PFSK-1 (cell line): Measurements from ENCODE around the gene BIRC5.
A peak's percentile ranks its signal among the peaks of the same experiment; 100 is the strongest.

ENCODE experiments used
- FOXP2 ChIP-seq: optimal IDR thresholded peaks from 2 replicates; pipeline ENCODE3; 2011; ENCODE audit warnings: borderline replicate concordance, control low read depth, inconsistent platforms; ENCODE audit not compliant: insufficient read depth; ENCODE audit errors: extremely low read length, extremely low read depth
- POLR2AphosphoS5 ChIP-seq: IDR thresholded peaks from 2 replicates; pipeline ENCODE4 v1.6.1; 2012; ENCODE audit warnings: low read depth, mild to moderate bottlenecking, control low read depth, low read length, moderate library complexity
- REST ChIP-seq, 2 experiments: IDR thresholded peaks; 2 replicates each; pipeline versions ENCODE4 v1.6.1 to v1.8.0; 2011 to 2012; ENCODE audit warnings: low read depth in 2 of 2, low read length in 2 of 2, control low read depth in 1 of 2, inconsistent platforms in 1 of 2, mild to moderate bottlenecking in 1 of 2, moderate library complexity in 1 of 2; ENCODE audit not compliant: insufficient read depth in 1 of 2
- SIN3A ChIP-seq: IDR thresholded peaks from 2 replicates; pipeline ENCODE4 v1.6.1; 2012; ENCODE audit warnings: mild to moderate bottlenecking, low read length, moderate library complexity, borderline replicate concordance; ENCODE audit not compliant: insufficient read depth
- TAF1 ChIP-seq: IDR thresholded peaks from 2 replicates; pipeline ENCODE4 v1.6.1; 2012; ENCODE audit warnings: low read length, control low read depth, borderline replicate concordance; ENCODE audit not compliant: insufficient read depth

BIRC5 gene

GRCh38 chr17:78256707-78257591 is 42.9 kb downstream of the BIRC5 start:
- no peak for TF ChIP-seq TAF1
- TF ChIP-seq REST (IDR thresholded peaks at IDR 0.05; ENCODE audit: insufficient read depth in 1 of 2, low read depth in 2 of 2, low read length in 2 of 2) = no peak
- TF ChIP-seq FOXP2 = no peak
- TF ChIP-seq SIN3A = no peak
- no peak for TF ChIP-seq POLR2AphosphoS5

GRCh38 chr17:78257810-78258322 is 43.8 kb downstream of the BIRC5 start:
- TF ChIP-seq SIN3A (no peak), FOXP2 (no peak), REST (IDR thresholded peaks at IDR 0.05; ENCODE audit: insufficient read depth in 1 of 2, low read depth in 2 of 2, low read length in 2 of 2) (no peak), POLR2AphosphoS5 (no peak), TAF1 (no peak)

GRCh38 chr17:78258323-78259191 is 44.5 kb downstream of the BIRC5 start:
- TF ChIP-seq FOXP2 = peak; percentile 97
- TF ChIP-seq TAF1 = no peak

GRCh38 chr17:78259192-78259554 is 45.1 kb downstream of the BIRC5 start:
- TF ChIP-seq POLR2AphosphoS5 (no peak), SIN3A (no peak), REST (IDR thresholded peaks at IDR 0.05; ENCODE audit: insufficient read depth in 1 of 2, low read depth in 2 of 2, low read length in 2 of 2) (no peak), FOXP2 (no peak), TAF1 (no peak)

GRCh38 chr17:78263063-78263735 is 49.1 kb downstream of the BIRC5 start:
- TF ChIP-seq SIN3A (peak; percentile 82; the same call in 1 of the 2 replicates), POLR2AphosphoS5 (peak; percentile 53; the same call in 1 of the 2 replicates), REST (IDR thresholded peaks at IDR 0.05; ENCODE audit: insufficient read depth in 1 of 2, low read depth in 2 of 2, low read length in 2 of 2) (peak in 1 of 2 experiments; percentile 72; a peak in 2 of 4 replicates), FOXP2 (peak; percentile 98), TAF1 (peak; percentile 55; the same call in 1 of the 2 replicates)
